Neural cell (in vitro differentiated cells): ENCODE data around the gene TAS2R38.

Experiments
- CTCF ChIP-seq: fragments of 450-650 bp; IDR thresholded peaks from 2 replicates; pipeline ENCODE4 v1.5.1; 2014; ENCODE audit warnings: antibody characterized with exemption, mild to moderate bottlenecking, moderate library complexity; ENCODE audit not compliant: poor library complexity, severe bottlenecking
- EZH2 ChIP-seq: fragments of 200-600, 300-800 bp; shearing (Covaris generic), sonication (generic); IDR thresholded peaks from 2 replicates; pipeline ENCODE4 v1.6.1; 2014; ENCODE audit warnings: antibody characterized with exemption, low read length, borderline replicate concordance, mild to moderate bottlenecking; ENCODE audit not compliant: insufficient read depth, poor library complexity, severe bottlenecking
- RAD21 ChIP-seq: fragments of 450-650 bp; conservative IDR thresholded peaks from 2 replicates; pipeline ENCODE4 v1.6.1; 2014; ENCODE audit warnings: antibody characterized with exemption, mild to moderate bottlenecking, moderate library complexity
- SMC3 ChIP-seq: fragments of 450-650 bp; conservative IDR thresholded peaks from 2 replicates; pipeline ENCODE4 v1.6.1; 2014; ENCODE audit warnings: antibody characterized with exemption, mild to moderate bottlenecking, moderate library complexity; ENCODE audit not compliant: poor library complexity
- TF ChIP-seq, protein P1 (sequence below): IDR thresholded peaks from 2 replicates; pipeline ENCODE4 v1.6.1; 2012; ENCODE audit warnings: borderline replicate concordance

GRCh38 chr7:141990011-141990725 lies 16.6 kb upstream of the TAS2R38 start:
- no peak for TF ChIP-seq SMC3
- TF ChIP-seq CTCF, result no peak
- no peak for TF ChIP-seq EZH2
- TF ChIP-seq, protein P1, sequence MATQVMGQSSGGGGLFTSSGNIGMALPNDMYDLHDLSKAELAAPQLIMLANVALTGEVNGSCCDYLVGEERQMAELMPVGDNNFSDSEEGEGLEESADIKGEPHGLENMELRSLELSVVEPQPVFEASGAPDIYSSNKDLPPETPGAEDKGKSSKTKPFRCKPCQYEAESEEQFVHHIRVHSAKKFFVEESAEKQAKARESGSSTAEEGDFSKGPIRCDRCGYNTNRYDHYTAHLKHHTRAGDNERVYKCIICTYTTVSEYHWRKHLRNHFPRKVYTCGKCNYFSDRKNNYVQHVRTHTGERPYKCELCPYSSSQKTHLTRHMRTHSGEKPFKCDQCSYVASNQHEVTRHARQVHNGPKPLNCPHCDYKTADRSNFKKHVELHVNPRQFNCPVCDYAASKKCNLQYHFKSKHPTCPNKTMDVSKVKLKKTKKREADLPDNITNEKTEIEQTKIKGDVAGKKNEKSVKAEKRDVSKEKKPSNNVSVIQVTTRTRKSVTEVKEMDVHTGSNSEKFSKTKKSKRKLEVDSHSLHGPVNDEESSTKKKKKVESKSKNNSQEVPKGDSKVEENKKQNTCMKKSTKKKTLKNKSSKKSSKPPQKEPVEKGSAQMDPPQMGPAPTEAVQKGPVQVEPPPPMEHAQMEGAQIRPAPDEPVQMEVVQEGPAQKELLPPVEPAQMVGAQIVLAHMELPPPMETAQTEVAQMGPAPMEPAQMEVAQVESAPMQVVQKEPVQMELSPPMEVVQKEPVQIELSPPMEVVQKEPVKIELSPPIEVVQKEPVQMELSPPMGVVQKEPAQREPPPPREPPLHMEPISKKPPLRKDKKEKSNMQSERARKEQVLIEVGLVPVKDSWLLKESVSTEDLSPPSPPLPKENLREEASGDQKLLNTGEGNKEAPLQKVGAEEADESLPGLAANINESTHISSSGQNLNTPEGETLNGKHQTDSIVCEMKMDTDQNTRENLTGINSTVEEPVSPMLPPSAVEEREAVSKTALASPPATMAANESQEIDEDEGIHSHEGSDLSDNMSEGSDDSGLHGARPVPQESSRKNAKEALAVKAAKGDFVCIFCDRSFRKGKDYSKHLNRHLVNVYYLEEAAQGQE, result no peak
- no peak for TF ChIP-seq RAD21
